ENCODE results near the gene PSMA7.

Gene PSMA7

DNA sequence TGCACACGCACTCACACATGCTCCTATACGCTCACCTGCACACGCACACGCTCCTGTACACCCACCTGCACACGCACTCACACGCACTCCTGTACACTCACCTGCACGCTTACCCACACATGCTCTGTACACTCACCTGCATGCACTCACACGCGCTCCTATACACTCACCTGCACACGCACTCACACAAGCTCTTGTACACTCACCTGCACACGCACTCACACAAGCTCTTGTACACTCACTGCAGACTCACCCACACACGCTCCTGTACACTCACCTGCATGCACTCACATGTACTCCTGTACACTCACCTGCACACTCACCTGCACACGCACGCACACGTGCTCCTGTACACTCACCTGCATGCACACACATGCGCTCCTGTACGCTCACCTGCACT is 55.6 kb downstream of the PSMA7 start:
- no peak for DNase-seq
- ChIA-PET CTCF (no interaction called here), POLR2A (no interaction called here)
- no peak overlapping the region for H3K27ac ChIP-seq (ENCODE audit: insufficient read depth in 1 of 2, low read depth in 1 of 2, low read length in 2 of 2, poor library complexity in 1 of 2, severe bottlenecking in 2 of 2)
- H3K4me3 ChIP-seq (ENCODE audit: control insufficient read depth in 1 of 7, extremely low read depth in 1 of 7, insufficient read depth in 4 of 7, low read depth in 2 of 7, low read length in 6 of 7) = no peak overlapping the region
- H3K27me3 ChIP-seq (replicated peaks in 2 of 5; ENCODE audit: control insufficient read depth in 4 of 5, insufficient read depth in 5 of 5, low read length in 4 of 5) = peaks cover 0 to 13% (median 2%) of the 10 kb centered on the region in 5 experiments
- 95% methylated on average over 15 of the region's 17 CpGs for WGBS (ENCODE audit: insufficient coverage)
- H3K4me1 ChIP-seq (ENCODE audit: control extremely low read depth in 1 of 4, control insufficient read depth in 4 of 4, insufficient read depth in 4 of 4, low read length in 3 of 4) = no peaks in the 10 kb centered on the region
- H3K36me3 ChIP-seq (ENCODE audit: control insufficient read depth in 4 of 4, insufficient read depth in 4 of 4, low read length in 3 of 4) = no peaks in the 10 kb centered on the region
- H3K9me3 ChIP-seq (ENCODE audit: control extremely low read depth in 1 of 5, control insufficient read depth in 4 of 5, insufficient read depth in 2 of 5, low read depth in 1 of 5, low read length in 4 of 5) = peaks cover 0 to 2% (median 0%) of the 10 kb centered on the region in 5 experiments

DNA sequence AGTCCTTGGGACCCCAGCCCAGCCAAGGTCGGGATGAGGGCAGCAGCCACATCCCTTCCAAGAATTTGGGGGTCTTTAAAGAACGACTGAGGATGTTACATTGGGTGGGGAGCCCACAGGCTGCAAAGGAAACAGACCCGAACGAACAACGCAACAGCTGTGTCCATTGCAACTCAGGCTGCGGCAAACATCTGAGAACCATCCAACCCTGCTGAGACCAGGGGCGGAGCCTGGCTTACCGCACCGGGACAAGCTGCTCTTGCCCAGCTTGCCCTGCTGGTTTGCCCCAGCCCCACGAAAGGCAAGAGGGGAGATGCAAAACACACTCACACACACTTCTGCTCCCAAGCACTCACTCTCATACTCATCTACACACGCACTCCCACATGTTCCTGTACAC is 56.0 kb downstream of the PSMA7 start:
- Histone ChIP-seq H3K36me3 (ENCODE audit: control insufficient read depth in 4 of 4, insufficient read depth in 4 of 4, low read length in 3 of 4) (no peaks in the 10 kb centered on the region), H3K4me1 (ENCODE audit: control extremely low read depth in 1 of 4, control insufficient read depth in 4 of 4, insufficient read depth in 4 of 4, low read length in 3 of 4) (no peaks in the 10 kb centered on the region), H3K4me3 (ENCODE audit: control insufficient read depth in 1 of 7, extremely low read depth in 1 of 7, insufficient read depth in 4 of 7, low read depth in 2 of 7, low read length in 6 of 7) (no peak overlapping the region), H3K9me3 (ENCODE audit: control extremely low read depth in 1 of 5, control insufficient read depth in 4 of 5, insufficient read depth in 2 of 5, low read depth in 1 of 5, low read length in 4 of 5) (no peaks in the 10 kb centered on the region), H3K27me3 (replicated peaks in 2 of 5; ENCODE audit: control insufficient read depth in 4 of 5, insufficient read depth in 5 of 5, low read length in 4 of 5) (peaks cover 0 to 15% (median 2%) of the 10 kb centered on the region in 5 experiments), H3K27ac (ENCODE audit: insufficient read depth in 1 of 2, low read depth in 1 of 2, low read length in 2 of 2, poor library complexity in 1 of 2, severe bottlenecking in 2 of 2) (no peak overlapping the region)
- WGBS (ENCODE audit: insufficient coverage) = 48% methylated on average over 9 of the region's 11 CpGs
- POLR2A ChIA-PET = no interaction called here
- CTCF ChIA-PET = no interaction called here
- DNase-seq = peak in 2 of 3 donors; percentile 16 to 31

All from common myeloid progenitor, CD34-positive (primary cell).